Measurements from ENCODE around the gene DDX39B.
"Not testable (repeated sequence)": the region's sequence is repeated elsewhere in the genome, so short reads cannot be mapped to it uniquely, and the experiment has no call there.

DDX39B gene
- 260 reads per million, percentile 94 among the genes with 10 or more reads in this experiment for total RNA-seq

DNA sequence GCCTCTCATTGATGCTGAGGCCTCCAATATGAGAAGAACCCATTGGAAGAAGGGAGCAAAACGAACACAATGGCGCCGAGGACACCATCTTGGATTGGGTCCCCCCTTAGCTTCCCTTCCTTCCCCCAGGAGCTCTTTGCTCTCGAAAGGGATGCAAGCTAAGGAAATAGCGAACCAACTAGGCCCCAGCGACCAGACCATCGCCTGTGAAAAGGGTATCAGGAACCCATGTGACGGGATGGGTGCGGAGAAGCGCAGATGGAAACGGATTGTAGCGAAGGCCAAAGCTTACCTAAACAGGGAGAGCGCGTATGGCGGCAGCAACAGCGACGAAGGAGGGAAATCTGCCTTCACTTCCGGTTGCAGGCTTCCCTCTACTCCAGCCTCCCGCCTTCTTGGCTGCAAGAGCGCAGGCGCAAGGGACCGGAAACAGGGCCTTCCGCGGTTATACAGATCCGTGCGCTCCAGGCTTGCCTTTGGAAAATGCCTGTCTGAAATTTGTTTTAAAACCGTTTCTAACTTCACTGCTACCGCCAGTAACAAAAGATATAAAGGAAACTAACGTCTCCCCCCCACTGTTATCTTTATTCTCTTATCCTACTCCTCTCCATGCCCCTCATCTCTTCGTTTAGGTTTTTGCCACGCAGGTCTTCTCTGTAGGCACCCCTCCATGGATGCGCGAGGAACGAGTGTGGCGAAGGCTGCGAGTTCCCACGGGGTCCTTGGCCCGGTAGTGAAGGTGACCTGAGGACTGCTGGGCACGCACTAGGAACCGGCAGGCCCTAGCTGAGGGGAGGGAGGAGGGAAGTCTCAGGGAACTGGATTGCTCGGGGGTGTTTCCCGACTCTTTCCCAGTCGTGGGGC is at the start of gene DDX39B:
Gene DDX39B, minus strand, starts transcription at position 346 of the 864 bp plus-strand sequence. CDS start 1,471 bp downstream, outside the sequence.
- DNase-seq: peak; percentile 93

DNA sequence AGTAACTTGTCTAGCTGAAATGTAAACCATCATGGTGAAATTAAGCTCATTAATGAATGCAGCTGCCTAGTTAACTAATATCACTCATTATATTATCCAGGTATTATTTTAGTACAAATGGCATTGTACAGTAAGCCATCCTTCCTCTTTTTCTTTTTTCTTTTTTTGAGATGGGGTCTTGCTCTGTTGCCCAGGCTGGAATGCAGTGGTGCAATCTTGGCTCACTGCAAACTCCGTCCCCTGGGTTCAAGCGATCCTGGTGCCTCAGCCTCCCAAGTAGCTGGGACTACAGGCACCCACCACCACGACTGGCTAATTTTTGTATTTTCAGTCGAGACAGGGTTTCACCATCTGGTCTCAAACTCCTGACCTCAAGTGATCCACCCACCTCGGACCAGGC is 48.9 kb upstream of the DDX39B start:
- not testable (repeated sequence) for DNase-seq

DNA sequence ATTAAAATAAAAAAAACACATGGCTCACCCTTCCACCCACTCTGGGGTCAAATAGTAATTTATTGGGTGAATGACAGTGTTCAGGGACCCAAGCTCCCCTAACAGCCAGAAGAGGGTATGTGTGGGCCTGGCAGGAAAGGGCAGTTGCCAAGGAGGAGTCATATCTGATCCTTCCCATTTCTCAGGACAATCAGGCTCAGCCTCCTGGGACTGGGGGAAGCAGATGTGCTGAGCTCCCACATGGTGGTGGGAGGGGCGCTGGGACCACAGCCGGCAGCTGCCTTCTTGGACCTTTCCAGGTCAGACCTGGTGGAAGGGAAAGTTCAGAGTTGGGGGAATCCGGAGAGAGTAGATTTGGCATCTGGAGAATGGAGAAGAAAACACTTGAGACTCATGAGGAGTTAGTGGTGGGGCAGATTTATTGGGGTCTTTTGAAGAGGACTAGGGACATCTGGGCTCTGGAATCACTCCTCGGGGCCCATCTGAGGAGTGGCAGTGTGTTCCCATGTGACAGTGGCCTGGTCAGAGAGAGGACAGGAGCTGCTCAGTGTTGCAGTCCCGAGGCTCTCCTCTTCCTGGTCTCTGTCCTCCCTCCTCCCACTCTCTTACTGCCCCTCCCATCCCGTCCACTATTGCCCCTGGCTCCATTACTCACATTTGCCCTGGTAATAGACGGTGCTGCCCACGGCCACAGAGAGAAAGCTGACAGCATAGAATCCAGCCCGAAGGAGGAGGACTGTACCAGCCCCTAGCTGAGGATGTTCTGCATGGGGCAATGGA is 47.3 kb upstream of the DDX39B start:
- no peak for DNase-seq

DNA sequence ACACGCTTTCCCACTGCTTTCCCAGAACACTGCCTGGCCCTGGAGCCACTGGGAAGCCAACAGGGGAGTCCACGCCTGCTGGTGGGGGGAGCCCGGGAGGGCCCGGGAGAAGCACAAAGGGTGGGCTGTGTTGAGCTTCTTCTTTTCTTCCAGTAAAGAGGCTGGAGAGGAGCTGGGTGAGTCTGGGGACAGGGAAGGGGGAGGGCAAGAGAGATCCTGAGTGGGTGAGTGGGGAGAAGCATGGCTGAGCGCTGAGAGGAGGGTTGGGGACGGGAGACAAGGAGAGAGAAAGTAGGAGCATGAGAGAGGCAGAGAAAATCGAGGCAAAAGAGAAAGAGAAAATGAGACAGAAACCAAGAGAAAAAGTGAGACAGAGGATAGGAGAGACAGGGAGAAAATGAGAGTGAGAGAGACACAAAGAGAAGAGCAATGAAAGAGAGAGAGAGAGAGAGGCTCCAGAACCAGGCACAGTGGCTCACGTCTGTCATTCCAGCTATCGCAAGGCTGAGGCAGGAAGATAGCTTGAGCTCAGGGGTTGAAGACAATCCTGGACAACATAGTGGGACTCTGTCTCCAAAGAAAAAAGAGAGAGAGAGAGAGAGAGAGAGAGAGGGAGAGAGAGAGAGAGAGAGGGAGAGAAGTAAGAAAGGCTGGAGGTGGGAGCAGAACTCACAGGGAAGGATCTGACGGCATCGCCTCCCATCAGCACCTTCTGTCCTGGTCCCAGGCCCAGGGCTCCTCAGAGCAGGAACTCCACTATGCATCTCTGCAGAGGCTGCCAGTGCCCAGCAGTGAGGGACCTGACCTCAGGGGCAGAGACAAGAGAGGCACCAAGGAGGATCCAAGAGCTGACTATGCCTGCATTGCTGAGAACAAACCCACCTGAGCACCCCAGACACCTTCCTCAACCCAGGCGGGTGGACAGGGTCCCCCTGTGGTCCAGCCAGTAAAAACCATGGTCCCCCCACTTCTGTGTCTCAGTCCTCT is 46.3 kb upstream of the DDX39B start:
- no peak for DNase-seq

DNA sequence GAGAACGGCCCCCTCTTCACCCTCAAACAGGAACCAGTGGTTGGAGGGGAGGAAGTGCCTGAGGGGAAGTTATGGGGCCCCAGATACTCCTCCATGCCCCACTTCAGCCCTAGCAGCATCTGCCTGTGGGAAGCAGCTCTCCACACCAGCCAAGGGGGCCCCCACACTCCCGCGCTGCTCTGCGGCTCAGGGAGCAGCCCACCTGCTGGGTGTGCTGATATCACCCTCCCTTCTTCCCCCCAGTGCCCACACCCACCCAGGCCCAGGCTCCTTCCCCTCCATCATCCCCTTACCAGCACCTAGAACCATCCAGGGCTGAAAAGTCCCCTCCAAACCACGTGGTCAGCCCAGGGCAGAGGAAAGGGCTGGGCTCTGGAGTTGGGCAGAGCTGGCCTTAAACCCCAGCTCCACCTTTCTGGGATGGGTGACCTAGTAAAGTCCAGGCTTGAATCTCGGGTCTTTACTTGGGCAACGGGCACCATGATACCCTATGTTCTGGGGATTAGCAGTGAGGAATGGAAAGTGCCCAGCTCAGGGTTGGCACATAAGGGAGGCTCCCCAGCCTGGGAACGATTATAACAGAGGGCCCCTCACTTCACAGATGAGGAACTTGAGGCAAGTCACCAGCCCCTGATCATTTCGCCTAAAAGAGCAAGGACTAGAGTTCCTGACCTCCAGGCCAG is 44.9 kb upstream of the DDX39B start:
- DNase-seq: no peak

DNA sequence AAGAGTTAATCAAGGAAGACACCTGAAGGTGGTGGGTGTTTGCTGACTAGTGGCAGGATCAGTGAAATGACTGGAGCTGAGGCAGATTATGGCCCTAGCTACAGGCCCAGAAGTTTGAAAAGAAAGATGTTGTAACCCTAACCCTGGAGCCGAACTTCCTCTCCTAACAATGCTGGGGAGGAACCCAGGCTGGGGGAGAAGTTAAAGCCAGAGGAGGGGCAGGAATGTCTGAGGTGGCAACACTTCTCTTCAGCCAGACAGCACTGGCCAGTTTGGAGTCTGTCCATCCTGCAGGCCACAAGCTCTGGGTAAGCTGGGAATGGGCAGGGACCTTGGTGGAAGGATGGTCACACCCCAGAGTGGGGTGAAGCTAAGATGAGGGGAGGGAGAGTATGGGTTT is 44.2 kb upstream of the DDX39B start, which contains the start of gene LST1:
Gene LST1, plus strand, starts transcription at position 270 of the 400 bp plus-strand sequence. CDS start 1,023 bp downstream, outside the sequence.
- no peak for DNase-seq

DNA sequence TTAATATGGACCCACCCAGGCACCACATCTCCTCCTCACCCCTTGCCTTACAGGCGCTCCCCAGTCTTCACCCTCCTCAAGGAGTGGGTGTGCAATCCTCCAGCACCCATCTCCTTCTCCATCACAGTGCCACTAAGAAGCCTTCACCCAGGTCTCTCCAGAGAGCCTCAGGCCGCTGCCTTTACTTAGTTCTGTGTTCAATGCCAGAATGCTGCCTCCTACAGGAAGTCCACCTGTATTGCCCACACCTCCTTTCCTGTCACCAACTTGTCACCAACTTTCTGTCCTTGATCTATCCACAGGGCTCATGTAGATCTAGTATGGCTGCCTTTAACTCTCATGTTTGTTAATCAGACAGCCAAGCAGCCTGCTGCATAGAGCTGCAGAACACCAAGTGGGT is 43.7 kb upstream of the DDX39B start:
- no peak for DNase-seq

DNA sequence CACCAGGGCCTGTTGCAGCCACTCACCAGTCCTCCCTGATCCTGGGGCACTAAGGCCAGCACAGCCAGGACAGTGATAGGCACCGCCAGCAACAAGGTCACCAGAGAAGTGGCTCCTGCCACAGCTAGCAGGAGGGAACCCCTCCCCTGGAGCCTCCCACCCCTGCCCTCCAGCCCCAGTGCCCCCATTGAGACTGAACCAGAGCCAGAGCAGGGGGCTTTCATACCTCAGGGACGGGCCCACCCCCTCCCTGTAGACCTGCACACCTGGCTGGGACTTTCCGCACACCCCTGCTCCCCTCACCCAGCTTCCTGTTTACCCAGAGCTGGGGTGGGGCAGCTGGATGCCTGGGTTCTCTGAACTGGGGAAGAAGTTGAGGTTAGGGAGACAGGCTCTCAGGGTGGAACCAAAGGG is 40.4 kb upstream of the DDX39B start, which contains the start of gene LTB:
Gene LTB, minus strand, starts transcription at position 195 of the 414 bp plus-strand sequence. Its CDS starts 7 bp downstream, at position 188.
- DNase-seq: peak; percentile 68

DNA sequence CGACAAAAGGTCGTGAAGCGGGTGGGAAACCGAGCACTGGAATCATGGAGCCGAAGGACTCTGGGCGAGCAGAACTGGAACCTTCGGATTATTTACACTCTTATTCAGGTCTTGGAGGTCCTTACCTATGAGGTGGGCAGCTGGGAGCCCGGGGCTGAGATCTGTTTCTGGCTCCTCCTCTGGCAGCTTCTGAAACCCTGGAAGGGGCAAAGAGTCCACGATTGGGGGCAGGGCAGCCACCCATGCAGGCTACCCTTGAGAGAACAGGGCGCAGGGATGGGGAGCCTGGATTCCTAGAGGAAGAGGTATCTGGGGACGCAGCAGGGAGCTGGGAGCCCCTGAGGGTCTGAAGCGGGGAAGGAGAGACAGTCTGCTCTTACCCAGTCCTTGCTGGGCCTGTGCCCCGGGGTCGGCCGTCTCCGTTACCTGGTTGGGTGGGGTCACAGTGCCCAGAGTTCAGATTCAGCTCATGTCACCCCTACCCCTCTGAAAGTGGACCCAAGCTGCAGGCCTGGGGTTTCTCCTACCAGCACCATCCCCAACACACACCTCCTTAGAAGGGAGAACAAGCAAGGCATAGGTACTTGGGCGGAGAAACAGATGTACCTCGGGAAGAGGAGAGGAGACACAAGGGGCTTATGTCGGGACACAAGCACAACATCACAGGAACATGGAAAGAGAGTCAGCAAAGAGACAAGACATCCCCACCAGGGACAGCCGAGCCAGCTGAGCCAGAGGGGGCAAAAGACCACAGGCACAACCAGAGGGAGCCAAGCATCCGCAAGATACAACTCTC is 39.8 kb upstream of the DDX39B start:
- no peak for DNase-seq

DNA sequence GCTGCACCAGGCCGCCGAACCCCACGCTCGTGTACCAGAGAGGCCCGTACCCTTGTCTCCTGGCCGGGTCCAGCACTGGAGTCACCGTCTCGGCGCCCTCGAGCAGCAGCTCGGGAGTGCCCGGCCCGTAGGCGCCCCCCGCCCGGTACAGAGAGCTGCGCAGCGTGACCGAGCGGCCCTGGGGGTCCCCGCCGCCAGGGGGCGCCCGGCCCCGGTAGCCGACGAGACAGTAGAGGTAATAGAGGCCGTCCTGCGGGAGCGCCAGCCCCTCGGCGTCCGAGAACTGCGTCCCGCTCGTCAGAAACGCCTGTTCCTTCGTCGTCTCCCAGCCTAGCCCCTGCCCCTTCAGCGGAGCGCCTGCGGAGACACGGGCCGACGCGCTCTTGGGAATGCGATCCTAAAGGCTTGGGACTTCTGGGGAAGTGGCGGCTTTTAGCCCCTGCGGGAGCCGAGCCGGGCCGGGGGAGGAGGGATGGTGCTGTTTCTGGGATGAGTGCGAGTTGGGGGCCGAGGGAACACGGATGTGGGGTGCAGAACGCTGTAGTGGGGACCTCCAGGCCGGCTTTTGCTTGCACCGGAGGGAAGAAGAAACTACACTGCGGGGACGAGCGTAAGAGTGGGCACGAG is 39.1 kb upstream of the DDX39B start:
- DNase-seq: peak; percentile 85

DNA sequence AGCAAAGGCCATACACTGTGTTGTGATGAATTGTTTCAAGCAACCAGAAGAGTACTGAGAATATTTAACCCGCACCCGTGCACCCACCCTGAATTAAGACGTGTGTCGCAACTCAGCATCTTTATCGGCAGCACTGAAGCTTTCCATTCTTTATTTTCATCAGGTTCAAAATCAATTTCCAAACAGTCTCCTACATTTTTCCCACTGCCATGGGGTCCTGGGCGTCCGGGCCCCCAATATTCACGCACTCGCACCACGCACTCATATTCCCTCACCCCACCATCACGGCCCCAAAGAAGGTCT is 38.6 kb upstream of the DDX39B start:
- no peak for DNase-seq

DNA sequence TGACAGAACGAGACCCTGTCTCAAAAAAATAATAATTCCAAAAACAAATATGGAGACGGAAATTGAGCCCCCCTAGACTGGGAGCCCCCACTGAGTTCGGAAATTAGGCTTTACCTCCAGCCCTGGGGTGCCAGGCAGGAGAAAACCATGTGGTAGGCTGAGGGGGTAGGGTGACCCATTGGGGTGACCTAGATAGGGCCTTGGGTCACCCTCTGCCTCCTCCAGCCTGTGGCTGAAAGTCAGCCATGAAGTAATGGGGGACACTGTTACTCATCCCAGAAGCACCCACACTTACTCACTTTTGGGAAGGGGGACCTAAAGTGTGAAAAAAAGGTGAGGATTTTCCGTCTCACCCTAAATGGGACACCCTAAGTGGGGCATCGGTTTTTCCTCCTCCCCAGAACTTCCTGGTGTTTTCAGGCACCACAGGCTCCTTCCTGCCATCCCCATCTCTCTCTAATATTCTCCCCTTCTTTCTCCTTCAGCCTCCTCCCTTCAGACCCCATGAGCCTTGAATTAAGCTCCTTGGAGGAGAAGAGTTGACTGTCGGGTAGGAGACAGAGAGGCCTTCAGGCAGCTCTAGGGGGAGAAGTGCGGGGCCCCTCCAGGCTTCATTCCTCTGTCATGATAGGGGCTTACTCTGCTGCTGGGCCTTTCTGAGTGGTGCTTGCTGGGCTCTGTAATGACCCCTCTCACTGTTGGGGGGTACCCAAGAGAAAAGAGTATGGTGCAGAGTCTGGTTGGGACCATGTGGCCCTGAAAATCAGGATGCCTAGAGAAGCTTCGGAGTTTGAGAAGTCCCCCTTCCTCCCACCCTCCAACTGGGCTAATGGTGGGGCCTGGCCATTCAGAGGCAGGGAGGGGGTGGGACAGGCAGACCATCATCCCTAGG is 38.0 kb upstream of the DDX39B start:
- no peak for DNase-seq

DNA sequence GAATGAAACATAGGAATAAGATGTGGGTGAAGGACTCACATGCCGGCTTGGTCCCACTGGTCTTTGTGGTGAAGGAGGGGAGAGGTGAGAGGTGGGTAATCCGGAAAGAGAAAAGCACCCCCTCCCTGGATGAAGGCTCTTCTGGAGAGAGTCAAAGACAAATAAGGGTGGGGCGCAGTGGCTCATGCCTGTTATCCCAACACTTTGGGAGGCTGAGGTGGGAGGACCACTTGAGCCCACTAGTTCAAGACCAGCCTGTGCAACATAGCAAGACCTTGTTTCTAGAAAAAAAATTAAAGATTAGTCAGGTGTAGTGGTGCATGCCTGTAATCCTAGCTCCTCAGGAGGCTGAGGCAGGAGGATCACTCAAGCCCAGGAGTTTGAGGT is 37.3 kb upstream of the DDX39B start:
- no peak for DNase-seq

DNA sequence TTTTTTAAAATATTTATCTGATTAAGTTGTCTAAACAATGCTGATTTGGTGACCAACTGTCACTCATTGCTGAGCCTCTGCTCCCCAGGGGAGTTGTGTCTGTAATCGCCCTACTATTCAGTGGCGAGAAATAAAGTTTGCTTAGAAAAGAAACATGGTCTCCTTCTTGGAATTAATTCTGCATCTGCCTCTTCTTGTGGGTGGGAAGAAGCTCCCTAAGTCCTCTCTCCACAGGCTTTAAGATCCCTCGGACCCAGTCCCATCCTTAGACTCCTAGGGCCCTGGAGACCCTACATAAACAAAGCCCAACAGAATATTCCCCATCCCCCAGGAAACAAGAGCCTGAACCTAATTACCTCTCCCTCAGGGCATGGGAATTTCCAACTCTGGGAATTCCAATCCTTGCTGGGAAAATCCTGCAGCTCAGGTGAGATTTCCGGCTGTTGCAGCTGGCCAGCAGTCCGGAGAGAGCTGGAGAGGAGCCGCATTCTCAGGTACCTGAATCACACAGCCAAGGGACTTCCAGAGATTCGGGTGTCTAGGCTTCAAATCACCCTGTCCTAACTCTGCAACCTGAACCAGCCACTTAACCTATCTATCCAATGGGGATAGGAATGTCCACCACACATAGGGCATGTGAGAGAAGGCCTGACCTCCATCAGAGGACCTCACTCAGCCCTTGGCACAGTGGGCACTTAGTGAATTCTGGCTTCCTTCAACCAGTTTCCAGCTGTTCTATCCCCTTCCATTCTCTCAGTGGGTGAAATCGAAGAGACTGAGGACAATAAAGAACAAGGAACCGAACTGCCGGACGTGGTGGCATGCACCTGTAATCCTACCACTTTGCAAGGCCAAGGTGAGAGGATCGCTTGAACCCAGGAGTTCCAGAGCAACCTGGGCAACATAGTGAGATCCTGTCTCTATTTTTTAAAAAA is 36.6 kb upstream of the DDX39B start:
- DNase-seq: no peak

DNA sequence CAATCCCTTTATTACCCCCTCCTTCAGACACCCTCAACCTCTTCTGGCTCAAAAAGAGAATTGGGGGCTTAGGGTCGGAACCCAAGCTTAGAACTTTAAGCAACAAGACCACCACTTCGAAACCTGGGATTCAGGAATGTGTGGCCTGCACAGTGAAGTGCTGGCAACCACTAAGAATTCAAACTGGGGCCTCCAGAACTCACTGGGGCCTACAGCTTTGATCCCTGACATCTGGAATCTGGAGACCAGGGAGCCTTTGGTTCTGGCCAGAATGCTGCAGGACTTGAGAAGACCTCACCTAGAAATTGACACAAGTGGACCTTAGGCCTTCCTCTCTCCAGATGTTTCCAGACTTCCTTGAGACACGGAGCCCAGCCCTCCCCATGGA is 35.8 kb upstream of the DDX39B start:
- no peak for DNase-seq

DNA sequence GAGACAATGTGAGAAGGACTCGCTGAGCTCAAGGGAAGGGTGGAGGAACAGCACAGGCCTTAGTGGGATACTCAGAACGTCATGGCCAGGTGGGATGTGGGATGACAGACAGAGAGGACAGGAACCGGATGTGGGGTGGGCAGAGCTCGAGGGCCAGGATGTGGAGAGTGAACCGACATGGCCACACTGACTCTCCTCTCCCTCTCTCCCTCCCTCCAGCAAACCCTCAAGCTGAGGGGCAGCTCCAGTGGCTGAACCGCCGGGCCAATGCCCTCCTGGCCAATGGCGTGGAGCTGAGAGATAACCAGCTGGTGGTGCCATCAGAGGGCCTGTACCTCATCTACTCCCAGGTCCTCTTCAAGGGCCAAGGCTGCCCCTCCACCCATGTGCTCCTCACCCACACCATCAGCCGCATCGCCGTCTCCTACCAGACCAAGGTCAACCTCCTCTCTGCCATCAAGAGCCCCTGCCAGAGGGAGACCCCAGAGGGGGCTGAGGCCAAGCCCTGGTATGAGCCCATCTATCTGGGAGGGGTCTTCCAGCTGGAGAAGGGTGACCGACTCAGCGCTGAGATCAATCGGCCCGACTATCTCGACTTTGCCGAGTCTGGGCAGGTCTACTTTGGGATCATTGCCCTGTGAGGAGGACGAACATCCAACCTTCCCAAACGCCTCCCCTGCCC is 35.2 kb upstream of the DDX39B start:
- no peak for DNase-seq

DNA sequence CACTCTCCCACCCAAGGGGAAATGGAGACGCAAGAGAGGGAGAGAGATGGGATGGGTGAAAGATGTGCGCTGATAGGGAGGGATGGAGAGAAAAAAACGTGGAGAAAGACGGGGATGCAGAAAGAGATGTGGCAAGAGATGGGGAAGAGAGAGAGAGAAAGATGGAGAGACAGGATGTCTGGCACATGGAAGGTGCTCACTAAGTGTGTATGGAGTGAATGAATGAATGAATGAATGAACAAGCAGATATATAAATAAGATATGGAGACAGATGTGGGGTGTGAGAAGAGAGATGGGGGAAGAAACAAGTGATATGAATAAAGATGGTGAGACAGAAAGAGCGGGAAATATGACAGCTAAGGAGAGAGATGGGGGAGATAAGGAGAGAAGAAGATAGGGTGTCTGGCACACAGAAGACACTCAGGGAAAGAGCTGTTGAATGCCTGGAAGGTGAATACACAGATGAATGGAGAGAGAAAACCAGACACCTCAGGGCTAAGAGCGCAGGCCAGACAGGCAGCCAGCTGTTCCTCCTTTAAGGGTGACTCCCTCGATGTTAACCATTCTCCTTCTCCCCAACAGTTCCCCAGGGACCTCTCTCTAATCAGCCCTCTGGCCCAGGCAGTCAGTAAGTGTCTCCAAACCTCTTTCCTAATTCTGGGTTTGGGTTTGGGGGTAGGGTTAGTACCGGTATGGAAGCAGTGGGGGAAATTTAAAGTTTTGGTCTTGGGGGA is 34.3 kb upstream of the DDX39B start:
- DNase-seq: no peak
